HFFc6 (cell line): Measurements from ENCODE around the gene SULT2B1. TPM values are rescaled to one million over a fixed set of nuclear protein-coding genes. Genes with fewer than 3 reads are reported as not detected.
A peak's percentile ranks its signal among the peaks of the same experiment; 100 is the strongest.

Source experiments
- DNase-seq: peaks from one replicate; pipeline ENCODE4 v3.0.0-alpha.2; 2018
- H3K27ac Mint-ChIP-seq: 2 replicates; pipeline ENCODE4 v1.8.0; 2020; ENCODE audit warnings: mild to moderate bottlenecking, mixed read lengths
- H3K27me3 Mint-ChIP-seq: 2 replicates; pipeline ENCODE4 v1.8.0; 2021; ENCODE audit warnings: mild to moderate bottlenecking, moderate library complexity, mixed read lengths; ENCODE audit not compliant: insufficient read depth
- H3K36me3 Mint-ChIP-seq: 2 replicates; pipeline ENCODE4 v1.8.0; 2021; ENCODE audit warnings: low read depth, mixed read lengths
- H3K4me1 Mint-ChIP-seq: 2 replicates; pipeline ENCODE4 v1.8.0; 2020; ENCODE audit warnings: low read depth, mixed read lengths
- H3K4me3 Mint-ChIP-seq: 2 replicates; pipeline ENCODE4 v1.8.0; 2020; ENCODE audit warnings: mild to moderate bottlenecking, moderate library complexity, mixed read lengths
- H3K9me3 Mint-ChIP-seq: 2 replicates; pipeline ENCODE4 v1.8.0; 2020; ENCODE audit warnings: mild to moderate bottlenecking, mixed read lengths
- CTCF ChIP-seq: fragments of 200-600 bp; sonication (generic); IDR thresholded peaks from 2 replicates; pipeline ENCODE4 v1.5.0; 2021; ENCODE audit warnings: antibody characterized with exemption, mild to moderate bottlenecking
- long read RNA-seq: library from polyadenylated mRNA; unstranded; transcript quantifications from one replicate; pipeline ENCODE4 v2.0.0, GENCODE V29; 2019
- total RNA-seq, 6 experiments: library from RNA; stranded (reverse); fragmentation: NEBNext Ultra II Directional; extraction: Animal tissue kit (Norgen Biotek cat#: 25700); gene quantifications; 2 replicates in 1 of 6; 3 replicates in 5 of 6; pipeline ENCODE4 v1.2.3, GENCODE V29; 2021

The SULT2B1 gene
- under 1 TPM in 1 of 6 experiments, not detected in 5; 0.33 TPM for total RNA-seq
- long read RNA-seq = 0 reads

- no peak within 1 kb of the TSS; the same call in 1 of the 2 replicates for H3K4me3 Mint-ChIP-seq
- H3K27ac Mint-ChIP-seq = no peak within 1 kb of the TSS
- H3K36me3 Mint-ChIP-seq = no peaks in the 10 kb centered on the region
- peaks cover 31% of the 10 kb centered on the region for H3K4me1 Mint-ChIP-seq
- no peak for DNase-seq
- peaks cover 5% of the 10 kb centered on the region for H3K27me3 Mint-ChIP-seq
- no peaks in the 10 kb centered on the region for H3K9me3 Mint-ChIP-seq
- TF ChIP-seq CTCF = no peak
Measured at GRCh38 chr19:48551437-48552302, at the start of gene SULT2B1. Gene SULT2B1 (plus strand): TSS chr19:48552172. CDS start chr19:48552253, 81 bp downstream.

- TF ChIP-seq CTCF = no peak
- DNase-seq = no peak
- Mint-ChIP-seq H3K9me3 (no peaks in the 10 kb centered on the region), H3K4me1 (no peaks in the 10 kb centered on the region), H3K36me3 (no peaks in the 10 kb centered on the region), H3K27me3 (peaks cover 18% of the 10 kb centered on the region), H3K4me3 (no peak overlapping the region), H3K27ac (no peak overlapping the region)
Measured at GRCh38 chr19:48502350-48503018, 49.5 kb upstream of the SULT2B1 start.

DNA sequence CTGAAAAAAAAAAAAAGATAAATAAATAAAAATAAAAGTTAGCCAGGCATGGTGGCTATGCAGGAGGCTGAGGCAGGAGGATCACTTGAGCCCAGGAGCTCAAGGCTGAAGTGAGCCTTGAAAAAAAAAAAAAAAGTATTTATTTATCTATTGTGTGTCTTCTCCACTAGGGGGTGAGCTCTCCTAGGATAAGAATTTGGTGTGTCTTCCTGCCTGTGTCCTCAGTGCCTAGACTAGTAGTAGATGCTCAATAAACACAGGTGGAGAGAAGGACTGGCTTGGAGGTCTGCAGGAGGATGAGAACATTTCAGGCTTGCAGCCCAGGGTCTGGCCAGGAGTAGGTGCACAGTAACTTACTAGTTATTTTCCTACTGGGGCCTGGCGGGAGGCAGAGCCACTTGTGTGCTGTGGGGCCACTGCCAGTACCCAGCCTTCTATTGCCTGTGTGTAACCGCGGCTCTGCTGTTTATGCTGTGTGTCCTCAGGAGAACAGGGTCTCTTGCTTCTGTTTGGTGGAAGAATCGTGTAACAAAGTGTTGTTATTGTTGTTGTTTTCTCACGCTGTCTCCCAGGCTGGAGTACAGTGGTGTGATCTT lies 45.7 kb upstream of the SULT2B1 start:
- H3K27ac Mint-ChIP-seq = no peak overlapping the region
- no peaks in the 10 kb centered on the region for H3K36me3 Mint-ChIP-seq
- TF ChIP-seq CTCF = peak; percentile 89
- peaks cover 21% of the 10 kb centered on the region for H3K27me3 Mint-ChIP-seq
- peak; percentile 45 for DNase-seq
- no peaks in the 10 kb centered on the region for H3K9me3 Mint-ChIP-seq
- peaks cover 7% of the 10 kb centered on the region; the same call in 1 of the 2 replicates for H3K4me1 Mint-ChIP-seq
- H3K4me3 Mint-ChIP-seq = no peak overlapping the region

- H3K36me3 Mint-ChIP-seq = no peaks in the 10 kb centered on the region
- H3K9me3 Mint-ChIP-seq = no peaks in the 10 kb centered on the region
- H3K4me3 Mint-ChIP-seq = no peak overlapping the region
- TF ChIP-seq CTCF = no peak
- H3K27me3 Mint-ChIP-seq = peaks cover 21% of the 10 kb centered on the region
- H3K4me1 Mint-ChIP-seq = peaks cover 7% of the 10 kb centered on the region; the same call in 1 of the 2 replicates
- no peak overlapping the region for H3K27ac Mint-ChIP-seq
- no peak for DNase-seq
Measured at GRCh38 chr19:48507911-48508439, 44.0 kb upstream of the SULT2B1 start.

DNA sequence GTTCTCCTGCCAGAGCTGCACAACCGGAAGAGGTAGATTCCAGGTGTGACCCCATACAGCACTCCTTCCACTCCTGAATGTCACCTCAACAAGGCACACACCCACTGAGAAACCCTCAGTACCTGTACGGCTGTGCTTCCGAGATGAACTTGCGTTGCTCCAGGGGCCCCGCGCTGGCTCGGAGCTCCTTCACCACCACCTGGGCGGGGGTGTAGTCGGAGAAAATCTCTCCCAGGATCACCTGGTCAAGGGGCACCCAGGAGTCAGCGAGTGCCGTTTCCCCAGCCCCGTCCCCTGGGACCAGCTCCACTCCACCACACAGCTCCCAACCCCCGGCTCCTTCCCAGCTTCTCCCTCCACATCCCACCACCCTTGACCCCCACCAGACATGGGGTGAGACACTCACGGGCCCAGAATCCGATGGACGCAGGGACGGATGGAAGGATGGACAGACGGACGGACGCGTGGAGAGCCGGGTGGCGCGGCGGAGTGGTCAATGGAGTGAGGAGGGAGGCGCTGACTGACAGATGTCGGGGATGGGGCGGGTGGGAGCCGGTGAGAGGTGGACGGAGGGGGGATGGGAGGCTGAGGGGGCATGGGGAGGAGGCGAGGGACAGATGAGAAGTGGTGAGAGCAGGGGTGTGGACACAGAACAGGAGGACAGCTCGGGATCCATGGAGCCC lies 43.1 kb upstream of the SULT2B1 start:
- H3K4me1 Mint-ChIP-seq = peaks cover 7% of the 10 kb centered on the region
- H3K9me3 Mint-ChIP-seq = no peaks in the 10 kb centered on the region
- H3K27ac Mint-ChIP-seq = no peak overlapping the region
- no peak for DNase-seq
- H3K4me3 Mint-ChIP-seq = no peak overlapping the region
- TF ChIP-seq CTCF = no peak
- no peaks in the 10 kb centered on the region for H3K36me3 Mint-ChIP-seq
- H3K27me3 Mint-ChIP-seq = peaks cover 17% of the 10 kb centered on the region
